Measurements from ENCODE around the gene GULP1. TPM values are rescaled to one million over a fixed set of nuclear protein-coding genes. Genes with fewer than 3 reads are reported as not detected.

The GULP1 gene
- total RNA-seq, 1 experiment from 2014 or later, result 140 TPM

GRCh38 chr2:188305271-188305670 is 13.6 kb downstream of the GULP1 start:
- Histone ChIP-seq H2BK20ac (ENCODE audit: low read depth, low read length, poor library complexity, severe bottlenecking) (no peak overlapping the region), H3K4me2 (ENCODE audit: insufficient read depth, insufficient read length, low read length) (no peak overlapping the region), H2BK5ac (ENCODE audit: insufficient read length, low read length) (no peak overlapping the region), H3K4ac (ENCODE audit: low read depth, low read length) (no peak overlapping the region), H3K23ac (ENCODE audit: insufficient read length, low read depth, low read length) (no peak overlapping the region), H3K18ac (ENCODE audit: insufficient read length, low read depth, low read length) (no peak overlapping the region), H3K79me1 (ENCODE audit: insufficient read depth, low read depth, low read length, poor library complexity, severe bottlenecking) (no peaks in the 10 kb centered on the region), H3K9ac (ENCODE audit: extremely low read depth, insufficient read length, low read length) (no peak overlapping the region), H2BK12ac (ENCODE audit: insufficient read length, low read depth, low read length) (no peak overlapping the region), H4K20me1 (ENCODE audit: control insufficient read depth, insufficient read depth, insufficient read length) (no peaks in the 10 kb centered on the region), H2BK15ac (ENCODE audit: low read depth, low read length) (no peak overlapping the region), H3T11ph (ENCODE audit: low read length) (no peak overlapping the region), H4K5ac (ENCODE audit: insufficient read length, low read depth, low read length) (no peak overlapping the region), H3K56ac (ENCODE audit: insufficient read length, low read depth, low read length) (no peak overlapping the region), H3K9me3 (ENCODE audit: control insufficient read depth, low read depth, low read length) (no peaks in the 10 kb centered on the region), H3K23me2 (ENCODE audit: insufficient read length, low read depth, low read length, poor library complexity, severe bottlenecking) (no peaks in the 10 kb centered on the region), H3K4me1 (ENCODE audit: insufficient read depth, low read length) (peaks cover 27% of the 10 kb centered on the region), H2BK120ac (ENCODE audit: low read depth, low read length, poor library complexity, severe bottlenecking) (no peak overlapping the region), H2AK5ac (ENCODE audit: insufficient read length, low read length) (no peak overlapping the region), H4K8ac (replicated peaks; ENCODE audit: insufficient read length, low read depth, low read length) (no peak overlapping the region), H3K27ac (ENCODE audit: insufficient read length, low read depth, low read length) (peak overlapping the region; percentile 11), H3K14ac (ENCODE audit: insufficient read depth, low read length) (no peak overlapping the region), H3K79me2 (ENCODE audit: insufficient read depth, low read length) (peaks cover 44% of the 10 kb centered on the region; the same call in 1 of the 2 replicates), H2AFZ (ENCODE audit: low read length) (no peak overlapping the region), H3K27me3 (ENCODE audit: insufficient read depth, low read length) (no peaks in the 10 kb centered on the region), H4K91ac (ENCODE audit: insufficient read length, low read depth, low read length) (no peak overlapping the region)
- 0 out of 5 replicates have a peak, but pooled peaks cover 0 to under 1% of the 10 kb centered on the region in 2 experiments for H3K9me3 Mint-ChIP-seq
- no peak overlapping the region for H3K4me3 Mint-ChIP-seq
- H3K4me1 Mint-ChIP-seq, result peaks cover 78 to 80% of the 10 kb centered on the region in 2 experiments
- no peak for TF ChIP-seq CTCF (conservative IDR thresholded peaks at IDR 0.05)
- DNase-seq, result no peak
- H3K27me3 Mint-ChIP-seq (ENCODE audit: low read depth), result no peaks in the 10 kb centered on the region
- H3K36me3 Mint-ChIP-seq (ENCODE audit: insufficient read depth in 1 of 3, low read depth in 3 of 3), result peaks cover 3 to 19% (median 6%) of the 10 kb centered on the region in 3 experiments; a peak in 6 of 7 replicates
- no CpG with 5 or more reads among the region's 1 CpG for WGBS (ENCODE audit: extremely low coverage, insufficient read length, low lambda C conversion rate)
- peak overlapping the region; percentile 81 to 98 (median 88) for H3K27ac Mint-ChIP-seq
